HG02938 (cell line): ENCODE measurements around the gene GTPBP8.
A peak's percentile ranks its signal among the peaks of the same experiment; 100 is the strongest.
"Not testable (repeated sequence)": the region's sequence is repeated elsewhere in the genome, so short reads cannot be mapped to it uniquely, and the experiment has no call there.

Experiments used
- ATAC-seq: cut with Tn5 transposase; IDR thresholded peaks from one replicate; pipeline ENCODE4 v1.9.1; 2021; ENCODE audit warnings: mild to moderate bottlenecking, moderate library complexity; ENCODE audit not compliant: unreplicated experiment

GTPBP8 gene

GRCh38 chr3:112995800-112996199, 5.0 kb downstream of the GTPBP8 start:
- ATAC-seq = no peak

- ATAC-seq = no peak
Measured at GRCh38 chr3:113000691-113001090, 9.9 kb downstream of the GTPBP8 start.

- ATAC-seq = no peak
Measured at GRCh38 chr3:113002037-113002436, 11.3 kb downstream of the GTPBP8 start.

- ATAC-seq = no peak
Measured at GRCh38 chr3:113002679-113003078, 11.9 kb downstream of the GTPBP8 start.

- no peak for ATAC-seq
Measured at GRCh38 chr3:113005611-113006010, 14.8 kb downstream of the GTPBP8 start.

- no peak for ATAC-seq
Measured at GRCh38 chr3:113006359-113007056, 15.7 kb downstream of the GTPBP8 start.

- ATAC-seq = no peak
Measured at GRCh38 chr3:113008117-113008516, 17.3 kb downstream of the GTPBP8 start.

- no peak for ATAC-seq
Measured at GRCh38 chr3:113013593-113013992, 22.8 kb downstream of the GTPBP8 start.

GRCh38 chr3:113018536-113019181, 27.9 kb downstream of the GTPBP8 start:
- ATAC-seq = no peak

GRCh38 chr3:113019182-113020137, 28.7 kb downstream of the GTPBP8 start:
- peak; percentile 85 for ATAC-seq

GRCh38 chr3:113021471-113021870, 30.7 kb downstream of the GTPBP8 start:
- ATAC-seq = no peak

GRCh38 chr3:113034011-113034410, 43.2 kb downstream of the GTPBP8 start:
- ATAC-seq = no peak

GRCh38 chr3:113035387-113035982, 44.7 kb downstream of the GTPBP8 start:
- ATAC-seq = peak; percentile 77

GRCh38 chr3:113038328-113038727, 47.5 kb downstream of the GTPBP8 start:
- no peak for ATAC-seq

- no peak for ATAC-seq
Measured at GRCh38 chr3:113039546-113039945, 48.8 kb downstream of the GTPBP8 start.

GRCh38 chr3:113040231-113040630, 49.4 kb downstream of the GTPBP8 start:
- ATAC-seq = no peak

GRCh38 chr3:113043686-113044085, 52.9 kb downstream of the GTPBP8 start:
- no peak for ATAC-seq

GRCh38 chr3:113046186-113046965, 55.6 kb downstream of the GTPBP8 start:
- not testable (repeated sequence) for ATAC-seq

- peak; percentile 92 for ATAC-seq
Measured at GRCh38 chr3:113051302-113051711, 60.5 kb downstream of the GTPBP8 start.
